ENCODE data around the gene PTRHD1.

The PTRHD1 gene

DNA sequence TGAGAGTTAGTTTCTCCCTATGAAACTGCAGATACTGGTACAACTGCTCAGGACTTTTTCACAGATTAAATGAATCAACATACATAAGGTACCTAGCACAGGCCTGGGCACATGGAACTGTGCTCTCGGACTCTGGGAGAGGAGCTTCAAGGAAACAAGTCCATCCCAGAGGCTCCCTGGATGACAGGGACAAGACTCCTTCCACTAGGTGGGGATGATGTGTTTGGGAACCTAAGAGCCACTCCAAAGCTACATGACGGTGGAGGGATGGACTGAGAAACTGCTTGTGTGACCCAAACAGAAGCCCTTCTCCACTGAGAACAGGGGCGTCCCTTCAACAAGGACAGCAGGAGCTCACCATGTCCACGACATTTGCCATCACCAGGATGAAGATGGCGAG lies 37.2 kb upstream of the PTRHD1 start:
- DNase-seq (ENCODE audit: low read depth), result peak; percentile 40

DNA sequence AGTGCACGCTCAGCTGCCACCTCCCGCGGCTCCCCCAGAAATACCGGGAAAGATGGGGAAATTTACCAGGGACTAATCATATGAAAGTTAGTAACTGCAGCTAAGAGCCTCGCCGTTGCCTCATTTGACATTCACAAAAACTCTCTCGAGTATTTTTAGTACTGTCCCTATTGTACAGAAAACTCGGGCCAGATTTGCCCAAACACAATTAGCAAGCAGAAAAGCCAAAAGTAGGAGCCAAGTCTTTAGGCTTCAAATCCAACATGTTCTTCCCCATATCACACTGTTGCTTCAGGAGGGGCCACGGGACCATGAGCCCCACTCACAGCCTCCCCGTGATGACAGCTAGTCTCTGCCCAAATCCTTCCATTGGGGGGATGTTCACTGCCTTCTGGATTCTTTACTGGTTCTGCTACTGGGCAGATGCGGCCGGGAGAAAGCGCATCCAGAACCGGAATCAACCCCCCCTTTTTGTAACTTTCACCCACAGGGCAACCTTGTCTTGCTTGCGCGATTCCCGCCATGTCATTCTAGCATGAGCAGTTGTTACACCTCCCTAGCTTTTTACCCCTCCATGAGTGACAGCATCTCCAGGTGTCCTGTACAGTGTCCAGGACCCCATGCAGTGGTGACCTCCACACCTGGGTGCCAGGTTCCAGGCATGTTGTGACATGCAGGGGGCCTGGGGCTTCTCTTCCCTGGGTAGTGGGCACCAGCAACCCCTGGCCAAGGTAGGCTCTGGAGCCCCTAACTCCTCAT lies 35.2 kb upstream of the PTRHD1 start:
- DNase-seq (ENCODE audit: low read depth), result no peak

DNA sequence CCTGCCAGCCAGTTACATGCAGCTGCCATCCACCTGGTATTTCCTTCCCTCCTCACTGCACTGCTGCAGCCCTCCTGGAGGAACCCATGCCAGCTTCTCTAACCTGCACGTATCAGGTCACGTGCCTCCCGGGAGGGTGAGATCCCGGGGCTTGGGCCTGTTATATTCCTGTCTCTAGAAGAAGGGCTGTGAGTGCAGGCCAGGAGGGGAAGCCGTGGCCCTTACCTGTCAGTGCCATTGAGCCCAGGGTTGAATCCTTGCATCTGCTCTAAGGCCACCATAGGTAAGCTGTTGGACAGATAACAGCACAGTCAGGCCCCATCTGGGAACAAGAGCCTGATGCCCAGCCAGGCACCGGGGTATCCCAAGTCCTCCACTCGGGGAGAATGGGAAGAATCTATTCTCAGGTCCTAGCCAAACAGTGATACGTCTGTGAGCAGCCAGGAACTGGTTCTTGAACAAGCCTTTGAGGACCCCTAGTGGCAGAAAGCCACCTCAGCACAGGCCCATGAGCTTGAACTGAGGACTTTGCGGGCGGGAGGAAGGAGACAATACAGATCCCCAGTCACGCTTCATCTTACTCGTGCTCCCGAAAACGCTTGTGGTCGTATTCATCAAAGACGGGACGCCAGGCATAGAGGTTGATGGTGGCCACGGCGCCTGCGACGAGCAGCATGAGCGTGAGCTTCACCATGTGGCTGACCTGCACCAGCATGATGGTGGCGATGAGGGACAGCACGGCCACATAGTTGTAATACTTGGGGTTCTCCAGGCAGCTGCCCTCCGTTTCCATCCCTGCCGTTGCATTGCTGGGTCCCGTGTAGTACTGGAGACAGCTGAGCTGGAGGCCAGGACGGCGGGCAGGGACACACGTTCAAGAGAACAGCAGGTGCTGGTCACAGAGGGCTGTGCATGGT lies 34.4 kb upstream of the PTRHD1 start:
- DNase-seq (ENCODE audit: low read depth), result peak; percentile 79

DNA sequence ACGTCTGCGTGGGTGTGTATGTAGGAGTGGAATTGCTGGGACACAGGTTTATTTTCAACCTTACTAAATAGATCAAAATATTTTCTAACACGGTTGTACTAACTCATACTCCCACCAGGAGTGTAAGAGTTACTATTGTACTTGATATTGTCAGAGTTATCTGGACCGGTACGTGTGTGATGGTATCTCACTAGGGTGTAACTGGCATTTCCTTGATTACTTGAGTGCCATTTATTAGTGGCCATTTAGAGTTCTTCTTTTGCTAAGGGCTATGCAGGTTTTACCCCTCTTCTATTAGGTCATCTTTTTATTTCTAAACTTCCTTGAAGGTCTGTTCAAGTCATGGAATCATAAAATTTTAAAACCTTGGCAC lies 33.6 kb upstream of the PTRHD1 start:
- no peak for DNase-seq (ENCODE audit: low read depth)

DNA sequence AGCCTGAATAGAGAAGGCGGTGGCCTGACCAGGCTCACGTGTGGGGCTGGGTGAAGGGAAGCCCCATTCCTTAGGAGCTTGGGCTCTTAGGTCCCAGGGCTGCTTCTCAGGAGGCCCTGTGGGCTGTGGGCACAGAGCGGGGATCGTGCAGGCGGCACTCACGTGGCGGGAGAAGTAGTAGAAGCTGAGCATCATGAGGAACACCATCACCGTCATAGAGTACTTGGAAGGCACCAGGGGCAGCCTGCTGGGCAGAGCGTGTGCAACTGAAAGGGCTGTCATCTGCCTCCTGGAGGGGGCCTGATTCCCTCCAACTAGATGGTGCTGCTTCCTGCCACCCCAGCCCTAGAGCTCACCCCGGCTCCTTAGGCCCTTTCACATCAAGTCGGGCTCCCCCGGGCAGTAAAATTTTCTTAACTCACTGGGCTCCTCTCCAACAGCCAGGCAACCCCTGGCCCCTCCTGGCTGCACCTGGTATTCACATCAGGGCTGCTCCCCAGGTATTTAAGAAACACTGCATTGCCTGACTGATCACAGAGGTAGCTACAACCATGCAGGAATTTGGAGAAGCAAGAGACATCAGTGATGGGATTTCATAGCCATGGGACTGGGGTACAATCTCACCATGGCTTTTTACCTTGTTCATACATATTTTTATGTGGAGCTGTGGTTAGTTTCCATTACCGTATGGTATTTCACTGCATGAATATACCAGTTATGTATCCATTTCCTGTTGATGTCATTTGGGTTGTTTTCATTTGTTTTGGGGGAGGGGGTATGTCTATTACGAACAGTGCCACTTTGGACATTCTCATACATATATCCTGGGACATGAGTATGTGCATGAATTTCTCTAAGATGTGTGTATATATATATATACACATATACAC lies 32.9 kb upstream of the PTRHD1 start:
- DNase-seq (ENCODE audit: low read depth), result peak; percentile 14

DNA sequence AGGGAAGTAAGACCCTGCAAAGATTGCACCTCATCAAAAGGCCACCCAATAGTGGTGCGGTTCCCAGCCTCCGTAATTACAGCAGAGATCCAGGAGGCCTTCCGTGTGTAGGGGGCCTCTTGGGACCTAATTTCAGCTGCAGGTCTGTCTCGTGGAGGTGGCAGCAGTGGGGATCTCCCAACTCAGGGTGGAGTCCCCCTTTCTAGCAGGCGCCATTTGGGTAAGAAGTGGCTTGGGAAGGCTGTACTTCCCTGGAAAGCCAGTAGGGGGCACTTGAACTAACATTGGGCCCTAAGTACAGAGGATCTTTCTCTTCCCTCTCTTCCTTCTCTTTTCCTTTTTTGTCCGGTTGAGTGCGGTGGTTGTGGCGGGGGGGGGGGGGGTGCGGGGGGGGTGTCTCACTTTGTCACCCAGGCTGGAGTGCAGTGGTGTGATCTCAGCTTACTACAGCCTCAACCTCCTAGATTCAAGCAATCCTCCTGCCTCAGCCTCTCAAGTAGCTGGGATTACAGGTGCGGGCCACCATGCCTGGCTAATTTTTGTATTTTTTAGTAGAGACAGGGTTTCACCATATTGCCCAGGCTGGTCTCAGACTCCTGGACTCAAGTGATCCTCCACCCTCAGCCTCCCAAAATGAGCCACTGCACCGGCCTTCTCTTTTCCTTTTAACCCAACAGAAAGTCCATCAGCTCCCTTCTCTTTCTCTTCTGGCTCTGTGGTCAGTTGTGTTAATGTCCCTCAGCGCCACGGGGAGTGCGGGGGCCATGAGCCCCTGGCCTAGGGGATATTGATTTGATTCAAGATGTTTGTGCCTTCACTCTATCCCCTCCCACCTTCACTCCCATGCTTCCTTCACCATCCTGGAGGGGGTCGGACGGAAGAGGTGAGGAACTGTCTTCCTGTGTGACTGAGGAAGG lies 32.0 kb upstream of the PTRHD1 start:
- DNase-seq (ENCODE audit: low read depth), result no peak

DNA sequence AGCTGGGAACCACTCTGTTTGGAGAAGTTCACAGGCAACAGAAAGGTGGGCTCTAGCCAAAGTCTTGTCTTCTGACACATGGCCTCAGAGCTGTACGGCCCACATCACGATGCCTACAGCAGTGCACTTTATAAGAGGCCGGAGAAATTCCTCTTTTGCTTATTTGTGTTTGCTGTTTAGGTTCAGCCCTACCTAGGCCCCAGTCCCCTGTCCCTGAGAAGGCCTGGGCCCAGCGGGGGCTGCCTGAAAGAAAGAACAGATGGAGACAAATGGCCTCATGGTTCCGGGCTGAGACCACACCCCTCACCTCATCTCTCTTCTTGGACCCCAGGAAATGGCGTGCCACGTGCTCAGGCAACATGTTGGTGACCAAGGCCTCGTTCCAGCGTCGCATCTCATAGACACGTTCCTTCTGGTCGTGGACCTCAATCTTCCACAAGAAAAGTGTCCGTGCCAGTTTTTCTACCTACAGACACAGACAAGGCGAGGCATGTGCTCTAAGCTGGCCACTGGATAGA lies 30.9 kb upstream of the PTRHD1 start:
- DNase-seq (ENCODE audit: low read depth), result no peak

DNA sequence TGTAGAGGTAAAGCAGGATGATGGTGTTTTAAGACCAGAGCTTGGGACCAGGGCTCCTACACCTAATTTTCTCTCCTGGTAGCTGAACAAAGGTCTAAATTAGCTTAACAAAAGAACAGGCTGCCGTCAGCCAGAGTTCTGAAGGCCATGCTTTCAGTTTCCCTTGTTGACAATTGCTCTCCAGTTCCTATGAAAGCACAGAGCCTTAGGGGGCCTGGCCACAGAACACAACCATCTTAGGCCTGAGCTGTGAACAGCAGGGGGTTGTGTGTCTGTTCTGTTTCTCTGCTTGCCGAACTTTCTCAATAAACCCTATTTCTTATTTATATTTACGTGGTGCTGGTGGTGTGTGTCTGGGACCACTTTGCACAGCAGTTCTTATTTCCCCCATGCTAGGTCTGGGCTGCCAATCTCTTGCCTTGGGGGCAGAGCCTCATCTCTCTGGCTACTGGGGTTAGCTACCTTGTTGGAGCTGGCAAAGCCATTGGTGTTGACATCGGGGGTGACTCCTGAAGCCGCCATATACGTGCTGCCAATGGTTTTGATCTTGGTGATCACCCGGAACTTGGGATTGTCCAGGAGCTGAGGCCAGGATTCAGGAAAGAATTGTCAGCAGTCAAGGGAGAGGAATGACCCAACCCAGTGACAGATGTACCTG lies 29.0 kb upstream of the PTRHD1 start:
- DNase-seq (ENCODE audit: low read depth), result no peak

DNA sequence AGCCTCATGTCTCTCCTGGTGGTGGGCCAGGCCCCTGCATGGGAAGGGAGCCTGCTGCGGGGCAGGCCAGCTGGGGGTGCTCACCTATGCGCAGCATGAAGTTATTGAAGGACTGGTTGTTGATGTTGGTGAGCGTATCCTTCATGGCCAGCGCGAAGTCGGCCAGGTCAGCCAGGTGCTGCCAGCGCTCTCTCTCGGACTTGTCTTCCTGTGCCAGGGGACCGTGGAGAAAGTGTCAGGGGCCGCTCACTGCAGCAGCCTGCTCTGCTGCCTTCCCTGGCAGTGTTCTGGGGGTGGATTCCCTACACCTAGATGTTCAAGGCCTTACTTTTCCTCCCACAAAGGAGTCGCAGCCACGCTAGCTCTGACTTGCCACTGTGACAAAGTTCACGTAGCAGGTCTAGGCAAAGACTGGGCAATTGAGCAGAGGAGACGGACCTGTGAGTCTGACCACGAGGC lies 28.3 kb upstream of the PTRHD1 start:
- DNase-seq (ENCODE audit: low read depth), result no peak

DNA sequence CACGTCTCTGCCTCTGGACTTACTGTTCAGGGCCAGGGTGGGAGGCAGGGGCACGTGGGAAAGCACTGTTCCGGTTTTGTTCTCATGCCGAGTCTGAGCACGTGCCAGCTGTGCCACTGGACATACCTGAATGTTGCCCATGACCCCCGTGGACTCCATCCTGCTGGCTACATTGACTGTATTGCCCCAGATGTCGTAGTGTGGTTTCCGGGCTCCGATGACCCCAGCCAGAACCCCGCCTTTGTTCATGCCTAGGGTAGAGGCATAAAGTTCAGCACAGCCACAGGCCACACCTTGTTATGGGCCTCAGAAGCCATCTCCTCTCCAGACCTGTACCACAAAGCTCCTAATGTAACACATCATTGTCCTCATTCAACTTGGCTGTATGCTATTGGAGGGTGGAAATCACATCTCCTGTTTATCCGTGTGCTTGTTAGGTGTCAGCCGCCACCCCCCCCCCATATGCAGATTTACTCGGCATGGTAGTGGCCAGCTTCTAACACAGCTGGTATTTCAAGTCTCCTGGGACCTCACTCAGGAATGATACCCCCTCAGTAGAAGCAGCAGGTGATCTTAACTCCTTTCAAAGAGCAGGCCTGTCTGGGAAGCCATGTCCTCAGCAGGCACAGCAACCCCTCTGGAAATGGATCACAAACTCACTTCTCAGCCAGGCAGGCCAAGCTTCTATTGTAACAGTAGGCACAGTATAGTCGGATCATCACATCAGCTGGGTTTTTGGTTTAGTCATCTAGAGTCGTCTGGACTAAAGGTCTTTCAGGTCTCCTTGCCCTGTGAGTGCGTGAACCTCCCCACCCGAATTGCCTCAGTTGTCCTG lies 27.6 kb upstream of the PTRHD1 start:
- DNase-seq (ENCODE audit: low read depth), result no peak

DNA sequence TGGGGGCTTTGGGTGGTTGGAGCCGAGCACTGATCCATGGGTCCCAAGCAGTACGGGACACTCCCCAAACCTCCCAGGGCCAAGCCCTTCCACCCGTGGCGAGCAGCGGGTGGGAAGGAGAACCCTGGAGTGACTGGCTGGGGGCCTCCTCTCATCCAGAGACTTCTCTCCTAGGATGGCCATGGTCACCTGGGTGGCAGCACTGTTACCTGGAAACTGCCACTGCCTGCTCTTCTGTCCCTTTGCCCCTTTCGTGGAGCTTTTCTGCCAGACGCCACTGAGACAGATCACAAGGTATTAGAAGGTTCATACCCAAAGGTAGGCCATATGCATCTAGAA lies 27.0 kb upstream of the PTRHD1 start:
- DNase-seq (ENCODE audit: low read depth), result no peak

DNA sequence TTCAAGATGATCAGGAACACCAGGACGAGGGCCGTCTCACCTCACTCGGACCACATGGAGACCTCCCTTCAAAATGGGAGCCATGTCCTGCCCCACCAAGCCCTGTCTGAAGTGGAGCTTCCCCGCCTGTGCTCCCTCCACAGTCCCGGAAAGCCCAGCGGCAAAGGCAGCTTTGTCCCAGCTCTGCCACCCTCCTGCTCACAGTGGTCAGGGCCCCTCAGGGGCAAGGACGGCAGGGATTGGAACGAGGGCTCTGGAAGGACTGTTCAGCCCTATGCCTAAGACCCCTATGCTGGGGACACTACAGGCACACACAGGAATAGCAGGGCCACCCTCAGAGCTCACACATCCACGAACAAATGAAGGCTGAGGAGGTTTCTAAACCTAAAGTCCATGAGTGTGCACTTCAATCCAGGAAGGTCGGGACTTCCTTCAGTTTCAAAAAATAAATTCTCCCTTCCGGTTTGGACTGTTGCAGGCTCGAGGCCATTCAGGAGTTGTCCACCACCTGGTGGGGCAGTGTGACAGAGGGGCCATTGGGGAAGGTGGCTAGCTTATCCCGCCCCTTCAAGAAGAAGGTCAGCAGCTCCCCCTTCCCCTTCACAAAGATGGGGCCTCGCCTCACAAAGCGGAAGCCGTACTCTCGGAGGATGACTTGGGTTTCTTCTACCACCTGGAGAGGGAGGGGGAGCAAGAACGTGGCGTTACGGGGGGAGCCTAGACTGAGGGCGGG lies 26.4 kb upstream of the PTRHD1 start:
- DNase-seq (ENCODE audit: low read depth), result no peak

DNA sequence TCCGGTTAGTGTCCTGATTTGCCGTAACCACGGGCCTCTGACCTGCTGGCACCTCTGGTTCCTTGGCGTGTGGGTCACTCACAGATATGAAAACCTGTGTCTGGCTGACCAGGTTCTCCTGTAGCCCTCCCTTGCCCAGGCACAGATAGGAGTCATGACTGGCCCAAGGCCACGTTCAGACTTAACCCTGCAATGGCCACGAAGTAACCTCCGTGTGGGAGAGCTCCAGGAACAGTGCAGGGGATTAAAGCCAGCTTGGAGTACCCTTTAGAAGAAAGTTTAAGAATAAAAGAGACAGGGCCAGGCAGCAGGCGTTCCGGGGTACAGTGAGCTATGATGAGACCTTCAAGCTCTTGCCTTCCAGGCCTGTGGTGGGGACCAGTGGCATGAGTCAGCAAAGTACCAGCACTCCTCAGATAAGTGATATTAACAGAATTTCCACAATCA lies 25.6 kb upstream of the PTRHD1 start:
- no peak for DNase-seq (ENCODE audit: low read depth)

DNA sequence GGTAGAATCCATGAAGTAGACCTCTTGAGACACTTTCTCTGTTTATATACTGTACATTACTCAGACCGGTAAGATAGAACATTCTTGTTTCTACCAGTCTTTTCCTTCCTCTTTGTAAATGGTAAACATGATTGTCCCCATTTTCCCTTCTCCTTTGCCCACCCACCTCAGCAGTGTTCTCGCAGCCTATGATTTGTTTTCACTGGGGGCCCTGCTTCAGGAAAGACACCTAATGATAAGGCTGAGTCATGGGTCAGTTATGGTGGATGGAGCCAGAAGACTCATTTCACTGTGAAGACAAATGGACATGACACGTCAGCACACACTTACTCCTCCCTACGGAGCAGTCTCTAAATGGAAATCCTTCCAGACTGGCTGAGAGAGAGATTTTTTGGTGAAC lies 23.7 kb upstream of the PTRHD1 start:
- DNase-seq (ENCODE audit: low read depth), result peak; percentile 41

DNA sequence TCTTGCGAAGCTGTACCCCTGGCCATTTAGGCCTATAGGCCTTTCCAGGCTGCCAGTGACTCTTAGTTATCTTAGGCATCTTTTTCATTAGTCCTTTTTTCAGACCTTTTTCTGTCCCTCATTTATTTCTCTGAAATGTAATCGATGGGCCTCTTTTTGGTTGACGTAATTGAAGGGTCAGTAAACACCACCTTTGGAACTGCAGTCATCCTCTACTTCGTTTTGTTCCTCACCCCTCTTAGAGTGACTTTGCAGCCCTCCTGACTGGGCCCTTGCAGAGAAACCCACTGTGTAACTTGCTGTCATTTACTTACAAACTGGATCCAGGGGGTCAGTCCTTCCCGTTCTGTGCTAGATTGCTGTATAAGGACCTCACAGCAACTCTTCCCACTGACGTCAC lies 23.2 kb upstream of the PTRHD1 start:
- DNase-seq (ENCODE audit: low read depth), result no peak

DNA sequence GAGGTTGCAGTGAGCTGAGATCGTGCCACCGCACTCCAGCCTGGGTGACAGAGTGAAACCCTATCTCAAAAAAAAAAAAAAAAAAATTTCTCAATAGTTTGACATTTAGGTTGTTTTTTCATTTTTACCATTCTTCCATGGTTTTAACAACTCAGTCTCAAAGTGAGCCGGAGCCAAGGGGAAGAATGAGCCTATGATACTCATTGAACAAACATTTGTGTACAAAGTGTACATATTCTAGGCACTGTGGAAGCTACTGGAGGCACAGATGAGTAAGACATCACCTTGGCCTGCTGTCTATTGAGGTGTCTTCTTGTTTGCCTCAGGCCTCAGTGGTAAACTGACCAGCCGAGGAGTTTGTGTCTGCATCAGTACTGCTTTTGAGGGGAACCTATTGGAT lies 22.0 kb upstream of the PTRHD1 start:
- peak; percentile 22 for DNase-seq (ENCODE audit: low read depth)

DNA sequence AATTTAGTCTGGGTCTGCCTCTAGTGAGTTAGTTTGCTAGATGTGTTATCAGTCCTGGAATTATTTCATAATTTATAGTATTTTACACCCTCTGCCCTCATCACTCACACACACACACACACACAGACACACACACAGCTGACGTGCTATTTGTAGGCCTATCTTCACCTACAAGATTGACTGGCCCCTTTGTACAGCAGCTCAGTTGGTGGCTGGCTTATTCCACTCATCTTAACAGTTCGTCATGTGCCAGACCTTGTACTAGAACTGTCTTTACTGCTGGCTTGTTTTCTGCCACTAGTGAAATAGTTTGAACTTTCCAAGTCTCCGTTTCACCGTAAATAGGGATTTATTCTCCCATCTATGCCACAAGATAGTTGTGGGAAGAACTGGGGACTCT lies 21.3 kb upstream of the PTRHD1 start:
- no peak for DNase-seq (ENCODE audit: low read depth)

DNA sequence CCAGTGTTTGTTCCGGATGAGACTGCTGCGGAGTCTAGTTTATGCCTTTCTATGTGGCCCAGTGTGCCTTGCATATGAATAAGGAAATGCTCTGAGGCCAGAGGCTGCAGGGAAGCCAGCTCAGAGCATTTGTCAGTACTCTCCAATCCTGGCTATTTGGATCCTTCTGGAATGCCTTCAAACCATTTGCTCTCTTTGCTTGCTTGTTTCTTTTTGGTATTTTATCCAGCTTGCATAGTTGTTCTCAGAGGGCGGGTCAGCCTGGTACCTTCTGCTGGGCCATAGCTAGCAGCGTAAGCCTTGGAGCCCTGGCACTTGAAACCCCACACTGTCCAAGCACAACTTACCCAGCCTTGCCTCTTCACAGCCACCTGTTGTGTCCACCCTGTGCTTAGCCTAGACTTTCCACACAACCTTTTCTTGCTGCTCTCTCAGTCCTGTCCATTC lies 20.5 kb upstream of the PTRHD1 start:
- no peak for DNase-seq (ENCODE audit: low read depth)
